GM12878 (cell line): ENCODE results near the gene HSPB6. TPM values are rescaled to one million over a fixed set of nuclear protein-coding genes. Genes with fewer than 3 reads are reported as not detected.

Source experiments
- BACH1 ChIP-seq: fragments of 450-650 bp; IDR thresholded peaks from 2 replicates; pipeline ENCODE4 v1.6.1; 2017; ENCODE audit warnings: mild to moderate bottlenecking, borderline replicate concordance
- FOXM1 ChIP-seq: IDR thresholded peaks from 2 replicates; pipeline ENCODE4 v1.6.1; 2012; ENCODE audit warnings: low read depth, mild to moderate bottlenecking, inconsistent platforms, low read length, moderate library complexity
- HDAC6 ChIP-seq: fragments of 200-600 bp; sonication (generic); IDR thresholded peaks from one replicate; pipeline ENCODE4 v1.8.0; 2017; ENCODE audit warnings: antibody characterized with exemption; ENCODE audit not compliant: unreplicated experiment
- IKZF2 ChIP-seq, 2 experiments: fragments of 450-650 bp; IDR thresholded peaks; 2 replicates each; pipeline ENCODE4 v1.6.1; 2017; ENCODE audit warnings: mild to moderate bottlenecking in 2 of 2, moderate library complexity in 2 of 2
- IRF4 ChIP-seq: IDR thresholded peaks from 2 replicates; pipeline ENCODE4 v1.6.1; 2011; ENCODE audit warnings: low read depth, low read length
- MTA2 ChIP-seq: fragments of 450-650 bp; IDR thresholded peaks from 2 replicates; pipeline ENCODE4 v1.6.1; 2016; ENCODE audit warnings: low read depth, mild to moderate bottlenecking, moderate library complexity
- NR2C1 ChIP-seq: fragments of 450-650 bp; IDR thresholded peaks from 2 replicates; pipeline ENCODE4 v1.6.1; 2017; ENCODE audit warnings: antibody characterized with exemption, mild to moderate bottlenecking, moderate library complexity
- RBBP5 ChIP-seq: fragments of 200-600 bp; sonication (generic); conservative IDR thresholded peaks from 2 replicates; pipeline ENCODE4 v1.6.1; 2016
- RELA ChIP-seq: fragments of 450-650 bp; IDR thresholded peaks from 2 replicates; pipeline ENCODE4 v1.8.0; 2014; ENCODE audit warnings: borderline replicate concordance; ENCODE audit not compliant: partially characterized antibody
- SIN3A ChIP-seq: IDR thresholded peaks from 2 replicates; pipeline ENCODE4 v1.6.1; 2012; ENCODE audit warnings: low read depth, low read length, improper control_type of control experiment
- SPI1 ChIP-seq: IDR thresholded peaks from 2 replicates; pipeline ENCODE4 v1.6.1; 2011; ENCODE audit warnings: low read depth, mild to moderate bottlenecking, low read length, moderate library complexity, borderline replicate concordance; ENCODE audit not compliant: insufficient read depth
- SREBF2 ChIP-seq: IDR thresholded peaks from 2 replicates; pipeline ENCODE4 v1.6.1; 2012; ENCODE audit warnings: mild to moderate bottlenecking, low read length
- STAT3 ChIP-seq: IDR thresholded peaks from 2 replicates; pipeline ENCODE4 v1.6.1; 2011; ENCODE audit warnings: low read depth, low read length, improper control_type of control experiment
- TAF1 ChIP-seq: IDR thresholded peaks from 2 replicates; pipeline ENCODE4 v1.6.1; 2011; ENCODE audit warnings: mild to moderate bottlenecking, low read depth, low read length, borderline replicate concordance
- TCF12 ChIP-seq: IDR thresholded peaks from 2 replicates; pipeline ENCODE4 v1.6.1; 2011; ENCODE audit warnings: low read depth, mild to moderate bottlenecking, low read length
- YBX1 ChIP-seq: fragments of 450-650 bp; IDR thresholded peaks from 2 replicates; pipeline ENCODE4 v1.6.1; 2016; ENCODE audit warnings: antibody characterized with exemption
- ZNF217 ChIP-seq: fragments of 450-650 bp; IDR thresholded peaks from 2 replicates; pipeline ENCODE4 v1.6.1; 2017; ENCODE audit warnings: antibody characterized with exemption, mild to moderate bottlenecking
- ZNF622 ChIP-seq: fragments of 450-650 bp; IDR thresholded peaks from 2 replicates; pipeline ENCODE4 v1.6.1; 2017; ENCODE audit warnings: mild to moderate bottlenecking, inconsistent platforms
- polyA plus RNA-seq, 11 experiments: library from polyadenylated mRNA; depleted of rRNA in 4 of 11; unstranded in 6 of 11; stranded (reverse) in 5 of 11; fragments of >200 nt; fragmentation: Nextera tagmentation in 4 of 11; fragmentation: Illumina TruSeq in 1 of 11; extraction: Ambion mirVana in 4 of 11; extraction: Trizol in 1 of 11; gene quantifications; 1 replicate in 1 of 11; 2 replicates in 10 of 11; pipeline versions ENCODE4 v1.2.1 to v1.2.3, GENCODE V29; 2011 to 2016; ENCODE audit warnings: inconsistent platforms in 2 of 11, missing spikeins in 2 of 11, low read depth in 1 of 11
- total RNA-seq, 4 experiments: library from RNA; depleted of rRNA in 3 of 4; stranded (reverse); fragments of >200 nt in 3 of 4; fragmentation: Illumina TruSeq in 1 of 4; extraction: Trizol in 1 of 4; gene quantifications; 2 replicates each; pipeline versions ENCODE4 v1.2.1 to v1.2.3, GENCODE V29; 2013 to 2021
- TF ChIP-seq, protein P1 (sequence below): IDR thresholded peaks from 2 replicates; pipeline ENCODE4 v1.6.1; 2012; ENCODE audit warnings: improper control_type of control experiment, low read depth, low read length; ENCODE audit not compliant: insufficient replicate concordance
- TF ChIP-seq, protein P2 (sequence below): fragments of 450-650 bp; IDR thresholded peaks from 2 replicates; pipeline ENCODE4 v1.6.1; 2017; ENCODE audit warnings: mild to moderate bottlenecking
- TF ChIP-seq, protein P3 (sequence below): IDR thresholded peaks from 2 replicates; pipeline ENCODE4 v1.6.1; 2012; ENCODE audit warnings: low read length, inconsistent platforms
- TF ChIP-seq, protein P4 (sequence below): IDR thresholded peaks from 2 replicates; pipeline ENCODE4 v1.6.1; 2011; ENCODE audit warnings: low read depth, low read length, improper control_type of control experiment, borderline replicate concordance

HSPB6 gene
- total and polyA plus RNA-seq, 10 of the 15 experiments (the other 5 are each of a cell fraction or from before 2014, with no cell fraction given) = 0.09 to 1.6 (median 0.36) TPM; not detected in 4

DNA sequence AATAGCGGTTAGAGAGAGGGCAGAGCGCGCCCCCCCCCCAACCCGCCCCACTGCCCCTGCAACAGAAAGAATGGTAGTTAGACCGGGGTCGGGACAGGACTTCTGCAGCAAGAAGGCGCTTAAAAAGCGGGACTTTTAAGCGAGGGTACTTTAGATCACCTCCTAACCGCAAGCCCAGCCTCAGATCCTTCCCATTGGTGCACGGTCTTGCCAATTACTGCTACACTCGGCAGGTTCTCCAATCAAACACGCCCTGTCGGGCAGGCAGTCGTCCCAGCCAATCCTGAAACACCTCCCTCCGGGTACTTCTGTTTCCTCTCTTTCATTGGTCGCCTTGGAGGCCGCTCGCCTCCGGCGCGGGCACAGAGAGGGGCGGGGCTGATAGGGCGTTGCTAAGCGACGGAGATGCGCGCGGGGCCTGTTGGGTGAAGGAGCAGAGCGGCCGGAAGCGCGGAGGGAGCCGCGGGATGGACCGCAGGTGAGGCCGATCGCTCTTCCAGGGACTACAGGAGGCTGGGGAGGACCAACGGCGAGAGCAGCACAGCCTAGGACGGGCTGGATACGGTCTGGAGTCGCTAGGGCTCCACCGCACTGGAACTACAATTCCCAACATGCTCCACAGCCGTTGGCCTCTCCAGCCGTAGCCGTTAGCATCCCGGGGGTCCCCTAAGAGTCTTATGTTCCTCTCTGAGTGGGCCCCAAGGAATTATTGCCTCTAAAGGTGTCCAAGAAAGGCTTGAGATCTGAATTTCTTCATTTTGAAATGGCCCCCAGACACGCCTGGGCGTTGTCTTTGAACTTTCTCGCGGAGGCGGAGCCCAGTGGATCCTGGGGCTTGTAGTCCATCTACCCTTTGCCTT, 1.1 kb upstream of the HSPB6 start, which contains the start of gene PROSER3 (continued):
- TF ChIP-seq STAT3 = no peak
- TF ChIP-seq ZNF217 = no peak
- TF ChIP-seq, protein P1, sequence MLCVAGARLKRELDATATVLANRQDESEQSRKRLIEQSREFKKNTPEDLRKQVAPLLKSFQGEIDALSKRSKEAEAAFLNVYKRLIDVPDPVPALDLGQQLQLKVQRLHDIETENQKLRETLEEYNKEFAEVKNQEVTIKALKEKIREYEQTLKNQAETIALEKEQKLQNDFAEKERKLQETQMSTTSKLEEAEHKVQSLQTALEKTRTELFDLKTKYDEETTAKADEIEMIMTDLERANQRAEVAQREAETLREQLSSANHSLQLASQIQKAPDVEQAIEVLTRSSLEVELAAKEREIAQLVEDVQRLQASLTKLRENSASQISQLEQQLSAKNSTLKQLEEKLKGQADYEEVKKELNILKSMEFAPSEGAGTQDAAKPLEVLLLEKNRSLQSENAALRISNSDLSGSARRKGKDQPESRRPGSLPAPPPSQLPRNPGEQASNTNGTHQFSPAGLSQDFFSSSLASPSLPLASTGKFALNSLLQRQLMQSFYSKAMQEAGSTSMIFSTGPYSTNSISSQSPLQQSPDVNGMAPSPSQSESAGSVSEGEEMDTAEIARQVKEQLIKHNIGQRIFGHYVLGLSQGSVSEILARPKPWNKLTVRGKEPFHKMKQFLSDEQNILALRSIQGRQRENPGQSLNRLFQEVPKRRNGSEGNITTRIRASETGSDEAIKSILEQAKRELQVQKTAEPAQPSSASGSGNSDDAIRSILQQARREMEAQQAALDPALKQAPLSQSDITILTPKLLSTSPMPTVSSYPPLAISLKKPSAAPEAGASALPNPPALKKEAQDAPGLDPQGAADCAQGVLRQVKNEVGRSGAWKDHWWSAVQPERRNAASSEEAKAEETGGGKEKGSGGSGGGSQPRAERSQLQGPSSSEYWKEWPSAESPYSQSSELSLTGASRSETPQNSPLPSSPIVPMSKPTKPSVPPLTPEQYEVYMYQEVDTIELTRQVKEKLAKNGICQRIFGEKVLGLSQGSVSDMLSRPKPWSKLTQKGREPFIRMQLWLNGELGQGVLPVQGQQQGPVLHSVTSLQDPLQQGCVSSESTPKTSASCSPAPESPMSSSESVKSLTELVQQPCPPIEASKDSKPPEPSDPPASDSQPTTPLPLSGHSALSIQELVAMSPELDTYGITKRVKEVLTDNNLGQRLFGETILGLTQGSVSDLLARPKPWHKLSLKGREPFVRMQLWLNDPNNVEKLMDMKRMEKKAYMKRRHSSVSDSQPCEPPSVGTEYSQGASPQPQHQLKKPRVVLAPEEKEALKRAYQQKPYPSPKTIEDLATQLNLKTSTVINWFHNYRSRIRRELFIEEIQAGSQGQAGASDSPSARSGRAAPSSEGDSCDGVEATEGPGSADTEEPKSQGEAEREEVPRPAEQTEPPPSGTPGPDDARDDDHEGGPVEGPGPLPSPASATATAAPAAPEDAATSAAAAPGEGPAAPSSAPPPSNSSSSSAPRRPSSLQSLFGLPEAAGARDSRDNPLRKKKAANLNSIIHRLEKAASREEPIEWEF = no peak
- TF ChIP-seq HDAC6 = no peak
- TF ChIP-seq, protein P2, sequence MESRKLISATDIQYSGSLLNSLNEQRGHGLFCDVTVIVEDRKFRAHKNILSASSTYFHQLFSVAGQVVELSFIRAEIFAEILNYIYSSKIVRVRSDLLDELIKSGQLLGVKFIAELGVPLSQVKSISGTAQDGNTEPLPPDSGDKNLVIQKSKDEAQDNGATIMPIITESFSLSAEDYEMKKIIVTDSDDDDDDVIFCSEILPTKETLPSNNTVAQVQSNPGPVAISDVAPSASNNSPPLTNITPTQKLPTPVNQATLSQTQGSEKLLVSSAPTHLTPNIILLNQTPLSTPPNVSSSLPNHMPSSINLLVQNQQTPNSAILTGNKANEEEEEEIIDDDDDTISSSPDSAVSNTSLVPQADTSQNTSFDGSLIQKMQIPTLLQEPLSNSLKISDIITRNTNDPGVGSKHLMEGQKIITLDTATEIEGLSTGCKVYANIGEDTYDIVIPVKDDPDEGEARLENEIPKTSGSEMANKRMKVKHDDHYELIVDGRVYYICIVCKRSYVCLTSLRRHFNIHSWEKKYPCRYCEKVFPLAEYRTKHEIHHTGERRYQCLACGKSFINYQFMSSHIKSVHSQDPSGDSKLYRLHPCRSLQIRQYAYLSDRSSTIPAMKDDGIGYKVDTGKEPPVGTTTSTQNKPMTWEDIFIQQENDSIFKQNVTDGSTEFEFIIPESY = no peak
- peak; percentile 54; the same call in 1 of the 2 replicates for TF ChIP-seq BACH1
- TF ChIP-seq RBBP5 = no peak
- TF ChIP-seq SPI1 = no peak
- TF ChIP-seq, protein P3, sequence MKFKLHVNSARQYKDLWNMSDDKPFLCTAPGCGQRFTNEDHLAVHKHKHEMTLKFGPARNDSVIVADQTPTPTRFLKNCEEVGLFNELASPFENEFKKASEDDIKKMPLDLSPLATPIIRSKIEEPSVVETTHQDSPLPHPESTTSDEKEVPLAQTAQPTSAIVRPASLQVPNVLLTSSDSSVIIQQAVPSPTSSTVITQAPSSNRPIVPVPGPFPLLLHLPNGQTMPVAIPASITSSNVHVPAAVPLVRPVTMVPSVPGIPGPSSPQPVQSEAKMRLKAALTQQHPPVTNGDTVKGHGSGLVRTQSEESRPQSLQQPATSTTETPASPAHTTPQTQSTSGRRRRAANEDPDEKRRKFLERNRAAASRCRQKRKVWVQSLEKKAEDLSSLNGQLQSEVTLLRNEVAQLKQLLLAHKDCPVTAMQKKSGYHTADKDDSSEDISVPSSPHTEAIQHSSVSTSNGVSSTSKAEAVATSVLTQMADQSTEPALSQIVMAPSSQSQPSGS = no peak
- TF ChIP-seq, protein P4, sequence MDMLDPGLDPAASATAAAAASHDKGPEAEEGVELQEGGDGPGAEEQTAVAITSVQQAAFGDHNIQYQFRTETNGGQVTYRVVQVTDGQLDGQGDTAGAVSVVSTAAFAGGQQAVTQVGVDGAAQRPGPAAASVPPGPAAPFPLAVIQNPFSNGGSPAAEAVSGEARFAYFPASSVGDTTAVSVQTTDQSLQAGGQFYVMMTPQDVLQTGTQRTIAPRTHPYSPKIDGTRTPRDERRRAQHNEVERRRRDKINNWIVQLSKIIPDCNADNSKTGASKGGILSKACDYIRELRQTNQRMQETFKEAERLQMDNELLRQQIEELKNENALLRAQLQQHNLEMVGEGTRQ = no peak
- TF ChIP-seq ZNF622 = no peak
- no peak for TF ChIP-seq YBX1
- peak; percentile 84 for TF ChIP-seq SREBF2
- peak; percentile 90 for TF ChIP-seq NR2C1
- TF ChIP-seq IRF4 = no peak
- peak; percentile 9 for TF ChIP-seq RELA
- TF ChIP-seq TAF1 = peak; percentile 36; the same call in 1 of the 2 replicates
- no peak for TF ChIP-seq TCF12
- peak; percentile 79 for TF ChIP-seq SIN3A
- no peak; the same call in 1 of the 2 replicates for TF ChIP-seq FOXM1
- no peak; a peak in 1 of 4 replicates for TF ChIP-seq IKZF2 (IDR thresholded peaks at IDR 0.05)
- 0 out of 2 replicates have a peak, but pooled peaks have one; percentile 15 for TF ChIP-seq MTA2
